Embryonic facial prominence (tissue), 1 donor: ENCODE results near the gene BEST3.
"Not testable (repeated sequence)": the region's sequence is repeated elsewhere in the genome, so short reads cannot be mapped to it uniquely, and the experiment has no call there.

Experiments
- DNase-seq: peaks from one replicate; pipeline ENCODE4 v3.0.0-alpha.2; 2016; ENCODE audit errors: extremely low spot score

Gene BEST3

DNA sequence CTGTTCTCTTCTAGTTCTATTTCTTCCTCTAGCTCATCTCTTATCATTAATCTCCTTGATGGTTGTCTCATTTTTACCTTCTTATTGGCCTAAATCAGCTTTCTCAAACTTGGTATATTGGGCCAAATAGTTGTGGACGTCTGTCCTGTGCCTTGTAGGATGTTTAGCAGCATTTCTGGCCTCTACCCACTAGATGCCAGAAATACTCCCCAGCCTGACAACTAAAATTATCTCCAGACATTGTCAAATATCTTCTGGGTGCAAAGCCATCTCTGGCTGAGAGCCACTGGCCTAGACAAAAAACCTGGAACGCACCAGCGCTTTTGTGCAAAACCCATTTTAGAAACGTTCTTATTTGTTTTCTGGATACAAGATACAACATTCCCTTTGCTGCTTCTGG, 49.6 kb downstream of the BEST3 start:
- no peak for DNase-seq

DNA sequence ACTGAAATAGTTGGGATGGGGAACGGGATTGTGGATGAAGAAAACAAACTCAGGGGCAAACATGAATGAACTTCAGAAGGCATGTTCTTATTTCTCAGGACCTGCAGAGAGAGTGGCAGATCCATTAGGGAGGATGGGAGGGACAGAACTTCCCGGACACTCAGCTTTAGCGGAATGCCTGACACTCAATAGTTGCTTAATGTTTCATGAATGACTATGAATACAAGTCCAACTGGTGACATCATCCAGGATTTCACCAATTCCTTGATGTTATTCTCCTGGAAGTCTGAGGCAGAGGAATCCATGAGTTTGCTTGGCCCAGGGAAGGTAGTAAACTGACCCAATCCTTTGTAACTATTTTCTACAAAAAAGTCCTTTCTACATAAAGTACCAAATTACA, 50.6 kb downstream of the BEST3 start:
- no peak for DNase-seq

DNA sequence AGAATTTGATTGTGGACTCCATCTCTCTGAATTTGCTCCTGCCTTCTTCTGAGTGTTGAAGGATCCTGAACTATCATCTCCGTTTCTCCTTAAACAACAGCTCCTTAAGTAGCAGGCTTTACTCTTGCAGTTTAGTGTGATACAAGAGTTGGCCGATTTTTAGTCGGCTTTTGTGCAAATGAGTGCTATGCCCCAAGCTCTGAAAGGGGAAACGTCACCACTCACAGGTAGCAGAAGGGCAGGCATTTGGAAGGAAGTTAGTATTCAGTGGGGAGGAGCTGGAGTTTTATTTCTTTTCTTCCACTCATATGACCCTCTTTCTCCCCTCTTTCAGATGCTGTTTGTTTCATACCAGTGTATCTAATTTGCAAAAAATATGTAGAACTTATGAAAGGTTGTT, 51.9 kb downstream of the BEST3 start:
- no peak for DNase-seq

DNA sequence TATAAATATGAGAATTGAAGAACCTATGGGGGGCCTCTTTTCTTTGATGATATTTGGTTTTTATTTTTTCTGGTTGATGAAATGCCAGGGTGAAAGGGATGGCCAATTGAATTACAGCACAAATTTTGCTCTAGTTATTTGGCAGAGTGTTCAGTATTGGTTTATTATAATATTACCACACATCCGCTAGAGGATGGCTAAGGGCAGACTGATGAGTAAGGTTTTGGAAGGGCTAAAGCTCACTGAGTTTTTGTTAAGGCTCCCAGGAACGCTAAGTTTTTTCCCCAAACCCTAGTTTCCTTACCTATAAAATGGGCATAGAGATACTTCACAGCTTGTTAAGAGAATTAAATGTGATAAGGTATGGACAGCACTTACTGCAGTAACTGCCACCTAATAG, 54.1 kb downstream of the BEST3 start:
- DNase-seq, result no peak

DNA sequence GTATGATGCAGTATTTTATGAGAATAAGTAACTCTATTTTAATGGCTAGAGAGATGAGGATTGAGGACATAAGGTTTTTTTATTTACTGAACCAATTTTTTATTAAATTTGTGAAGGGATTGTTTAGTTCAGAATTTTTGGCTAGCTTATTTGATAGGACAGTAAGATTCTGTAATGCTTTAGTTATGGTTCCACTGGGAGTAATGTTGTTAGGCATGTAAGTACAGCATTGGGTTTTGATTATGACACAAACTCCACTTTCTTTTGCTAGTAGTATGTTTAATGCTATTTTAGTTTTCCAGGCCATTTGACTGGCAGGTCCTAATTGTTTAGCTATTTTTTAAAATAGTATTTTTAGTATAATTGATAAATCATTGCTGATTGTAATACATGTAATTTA, 54.6 kb downstream of the BEST3 start:
- DNase-seq, result no peak

DNA sequence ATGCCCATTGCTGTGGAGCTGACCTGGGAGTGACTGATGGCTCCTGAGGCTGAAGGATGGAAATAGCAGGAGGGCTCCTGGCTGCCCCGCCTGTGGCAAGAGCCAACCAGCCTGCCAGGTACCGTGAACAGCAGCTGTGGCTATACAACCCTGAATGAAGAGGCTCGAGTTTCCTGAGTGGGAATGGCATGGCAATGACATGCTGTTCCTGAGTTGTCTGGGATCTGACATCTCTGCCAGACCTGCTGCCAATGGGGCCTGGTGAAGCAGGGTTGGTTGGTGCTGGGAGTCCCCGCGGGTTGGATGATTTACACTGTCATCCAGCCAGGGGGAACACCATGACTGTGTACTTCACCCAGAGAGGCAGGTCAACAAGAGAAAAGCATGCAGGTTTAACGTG, 56.6 kb downstream of the BEST3 start:
- no peak for DNase-seq

DNA sequence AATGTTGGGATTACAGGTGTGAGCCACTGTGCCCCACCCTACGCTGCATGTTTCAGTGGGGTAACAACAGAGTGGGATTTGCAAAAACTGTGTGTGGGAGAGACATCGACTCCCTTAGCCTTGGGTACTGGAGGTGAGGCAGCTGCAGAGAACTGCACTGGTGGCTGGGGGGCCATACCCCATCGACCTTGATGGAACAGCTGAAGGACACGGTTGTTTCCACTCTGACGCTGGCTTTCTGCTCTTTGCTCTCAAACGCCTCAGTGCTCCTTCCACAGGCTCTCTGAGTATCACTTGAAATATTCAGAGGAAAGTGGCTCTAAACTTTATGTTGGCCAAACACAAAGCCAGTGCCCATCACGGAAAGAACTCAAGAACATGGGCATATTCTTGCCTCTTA, 57.6 kb downstream of the BEST3 start:
- no peak for DNase-seq

DNA sequence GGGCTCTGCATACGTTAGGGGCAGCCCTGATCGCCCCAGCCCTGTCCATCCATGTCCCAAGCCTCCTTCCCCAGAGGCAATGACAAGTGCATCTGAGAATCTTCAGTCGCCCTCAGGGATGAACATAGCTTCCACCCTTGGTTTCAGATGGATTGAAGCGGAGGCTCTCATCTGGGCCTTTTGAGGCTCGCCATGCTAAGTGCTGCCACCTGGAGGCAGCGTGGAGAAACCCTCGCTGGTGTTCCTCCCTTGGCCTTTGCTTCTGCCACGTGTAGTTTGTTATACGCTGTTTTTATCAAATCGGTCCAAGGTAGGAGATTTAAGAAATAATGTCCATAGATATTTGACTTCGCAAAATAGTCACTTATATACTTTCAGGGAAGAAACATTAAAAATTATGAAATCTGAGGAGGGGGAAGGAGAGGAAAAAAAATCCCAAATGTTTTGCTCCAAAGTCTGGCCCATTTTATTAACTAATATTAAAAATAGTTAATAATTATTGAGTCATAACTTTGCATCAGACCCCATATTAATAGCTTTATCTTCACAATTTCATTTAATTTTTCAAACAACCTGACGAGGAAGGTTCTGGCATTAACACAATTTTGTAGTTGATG, 59.6 kb downstream of the BEST3 start:
- no peak for DNase-seq

DNA sequence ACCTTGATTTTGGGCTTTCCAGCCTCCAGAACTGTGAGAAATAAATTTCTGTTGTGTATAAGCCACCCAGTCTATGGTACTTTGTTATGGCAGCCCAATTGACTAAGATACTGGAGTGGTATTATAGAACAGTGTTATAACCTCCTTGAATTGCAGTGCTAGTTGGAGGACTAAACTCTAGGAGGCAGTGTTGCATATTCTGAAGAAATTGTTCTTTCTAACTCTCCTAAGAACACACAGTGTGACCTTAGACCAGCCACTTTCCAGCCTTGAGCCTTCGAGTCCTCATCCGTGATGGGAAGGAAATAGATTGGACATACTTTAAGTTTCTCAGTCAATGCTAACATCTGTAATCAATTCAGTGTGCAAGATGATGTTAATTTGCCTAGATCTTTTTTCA, 66.0 kb downstream of the BEST3 start:
- DNase-seq, result no peak

DNA sequence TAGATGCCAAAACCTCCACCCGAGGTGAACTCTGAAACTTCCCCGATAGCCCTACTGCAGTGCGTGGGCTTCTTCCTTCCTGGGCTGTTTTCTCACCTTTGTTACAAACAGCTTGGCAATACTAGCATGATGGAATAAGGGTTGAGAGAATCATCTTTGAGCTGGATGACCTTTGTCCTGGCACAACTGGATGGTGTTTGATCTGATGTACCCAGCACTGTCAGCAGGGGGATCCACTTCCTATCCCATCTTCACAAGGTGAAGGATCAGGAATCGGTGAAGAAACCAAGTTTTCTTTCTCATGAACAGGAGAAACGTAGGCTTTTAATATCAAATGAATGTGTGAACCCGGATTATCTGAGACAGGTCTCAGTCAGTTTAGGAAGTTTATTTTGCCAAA, 68.9 kb downstream of the BEST3 start:
- no peak for DNase-seq

DNA sequence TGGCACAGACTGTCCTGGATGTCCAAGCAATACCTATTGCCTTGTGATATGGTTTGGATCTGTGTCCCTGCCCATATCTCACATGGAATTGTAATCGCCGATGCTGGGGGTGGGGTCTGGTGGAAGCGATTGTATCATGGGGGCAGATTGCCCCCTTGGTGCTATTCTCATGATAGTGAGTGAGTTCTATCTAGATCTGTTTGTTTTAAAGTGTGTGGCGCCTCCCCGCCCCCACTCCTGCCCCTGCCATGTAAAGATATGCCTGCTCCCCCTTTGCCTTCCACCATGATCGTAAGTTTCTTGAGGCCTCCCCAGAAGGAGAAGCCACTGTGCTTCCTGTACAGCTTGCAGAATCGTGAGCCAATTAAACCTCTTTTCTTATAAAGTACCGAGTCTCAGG, 71.6 kb downstream of the BEST3 start:
- no peak for DNase-seq

DNA sequence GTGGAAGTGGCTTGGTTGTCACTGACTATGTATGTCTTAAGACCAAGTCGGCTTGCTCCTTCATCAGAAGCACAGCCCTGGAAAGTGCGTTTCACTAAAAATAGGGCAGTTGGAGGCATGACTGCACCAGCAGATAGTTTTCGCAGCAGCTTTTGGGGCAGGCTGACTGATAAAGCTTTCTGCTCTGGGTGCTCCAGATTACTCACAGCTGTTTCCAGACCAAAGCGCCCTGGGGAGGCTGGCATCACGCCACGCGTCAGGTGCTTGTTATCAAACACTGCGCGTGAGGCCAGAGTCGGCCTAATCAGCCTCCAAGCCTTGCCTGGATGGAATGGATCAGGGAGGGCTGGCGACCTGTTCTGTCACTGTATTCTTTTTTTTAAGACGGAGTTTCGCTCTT, 75.1 kb downstream of the BEST3 start:
- DNase-seq, result no peak

DNA sequence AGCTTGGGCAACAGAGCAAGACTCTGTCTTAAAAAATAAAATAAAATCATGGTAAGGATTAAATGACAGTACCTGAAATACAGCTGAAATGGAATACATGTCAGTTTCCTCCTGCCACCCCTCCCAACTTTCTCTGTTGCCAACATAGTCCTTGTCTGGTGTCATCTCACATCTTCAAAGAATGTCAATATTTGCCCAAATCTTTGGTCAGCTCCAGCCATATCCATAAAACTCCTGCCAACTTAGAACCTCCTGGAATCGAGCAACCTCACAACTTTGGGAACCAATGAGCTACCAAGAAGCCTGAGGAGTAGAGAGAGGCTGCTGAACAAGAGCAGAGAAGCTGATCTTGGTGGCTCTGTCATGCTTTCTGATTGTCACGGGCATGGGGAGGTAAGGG, 77.6 kb downstream of the BEST3 start:
- no peak for DNase-seq

DNA sequence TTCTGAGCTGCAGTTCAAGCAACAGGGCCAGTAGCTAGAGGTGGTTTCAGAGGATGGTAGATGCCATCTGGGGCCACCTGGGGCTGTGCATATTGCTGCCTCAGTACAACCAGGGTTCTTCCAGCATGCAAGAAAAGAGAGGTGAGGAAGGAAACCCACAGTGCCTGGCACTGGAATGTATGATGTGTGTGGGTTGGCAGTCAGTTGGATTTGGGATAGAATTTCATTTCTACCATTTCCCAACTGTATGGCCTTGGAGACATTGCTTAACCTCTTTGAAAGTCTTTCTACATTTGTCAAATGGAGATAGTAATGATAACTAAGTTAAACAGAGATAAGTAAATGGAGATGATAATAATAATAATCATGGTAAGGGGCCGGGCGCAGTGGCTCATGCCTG, 78.2 kb downstream of the BEST3 start:
- DNase-seq, result no peak

DNA sequence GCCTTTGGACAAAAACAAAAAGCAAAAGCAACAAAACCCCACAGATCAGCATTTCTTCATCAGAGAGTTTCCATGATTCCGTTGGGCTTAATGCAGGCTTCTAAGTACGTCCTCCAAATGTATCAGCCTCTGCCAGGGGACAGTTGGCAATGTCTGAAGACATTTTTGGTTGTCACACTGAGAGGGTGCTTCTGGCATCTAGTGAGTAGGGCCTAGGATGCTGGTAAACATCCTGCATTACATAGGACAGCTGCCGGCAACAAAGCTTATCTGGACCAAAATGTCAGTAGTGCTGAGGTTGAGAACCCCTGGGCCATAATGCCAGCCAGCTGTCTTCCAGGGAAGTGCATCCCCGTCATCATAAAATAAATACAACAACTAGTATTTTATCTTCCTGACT, 79.0 kb downstream of the BEST3 start:
- DNase-seq, result no peak

DNA sequence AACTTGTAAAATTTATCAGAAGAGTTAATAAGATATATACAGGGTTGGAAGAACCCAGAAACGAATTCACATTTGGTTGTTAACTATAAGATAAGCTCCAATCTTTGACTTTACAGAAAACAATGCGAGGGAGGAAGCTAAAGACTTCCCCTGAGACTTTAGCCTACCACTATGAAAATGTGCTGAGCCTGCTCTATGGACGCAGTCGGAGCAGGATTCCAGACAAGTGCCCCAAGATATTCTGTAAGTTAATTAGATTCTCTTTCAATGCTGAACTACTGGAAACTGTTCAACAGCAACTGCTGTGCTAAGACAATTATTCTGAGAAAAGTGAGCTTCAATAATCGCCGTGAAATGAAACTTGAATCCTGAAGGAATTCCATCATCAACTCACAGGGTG, 80.1 kb downstream of the BEST3 start:
- DNase-seq, result no peak

DNA sequence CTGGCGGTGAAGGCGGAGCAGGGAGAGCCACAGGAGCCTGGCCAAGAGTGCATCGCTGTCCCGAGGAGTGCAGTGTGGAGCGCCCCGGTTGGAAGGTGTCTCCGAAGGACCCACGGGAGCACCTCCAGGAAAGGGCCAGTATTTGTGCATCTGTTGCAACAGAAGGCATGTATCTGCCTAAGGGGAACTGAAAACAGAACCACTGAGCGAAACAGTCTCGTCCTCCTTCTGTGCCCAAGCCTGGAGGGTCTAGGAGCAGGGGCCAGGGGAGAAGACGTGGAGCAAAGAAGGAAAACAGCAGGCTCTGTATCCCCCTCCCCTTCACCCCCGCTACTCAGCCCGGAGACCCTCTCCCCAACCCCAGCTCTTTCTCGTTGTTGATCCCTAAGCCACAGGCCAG, 83.1 kb downstream of the BEST3 start:
- DNase-seq, result no peak

DNA sequence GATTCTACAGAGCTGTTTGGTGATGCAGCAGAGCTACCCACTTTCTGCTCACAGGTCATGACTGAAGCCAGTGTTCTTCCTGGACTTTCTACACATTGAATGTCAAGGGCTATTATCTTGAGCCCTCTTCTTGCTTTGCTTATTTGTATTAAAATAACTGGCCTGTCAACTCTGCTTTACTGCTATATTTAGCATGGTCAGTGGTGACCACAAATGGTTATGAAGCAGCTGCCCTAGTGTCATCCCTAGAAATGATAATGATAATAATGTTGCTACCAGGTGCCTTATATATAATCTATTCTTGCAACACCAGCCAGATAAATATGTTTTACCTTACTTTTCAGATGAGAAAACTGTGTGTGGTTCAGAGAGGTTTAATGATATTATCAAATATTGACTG, 85.8 kb downstream of the BEST3 start:
- DNase-seq, result no peak

DNA sequence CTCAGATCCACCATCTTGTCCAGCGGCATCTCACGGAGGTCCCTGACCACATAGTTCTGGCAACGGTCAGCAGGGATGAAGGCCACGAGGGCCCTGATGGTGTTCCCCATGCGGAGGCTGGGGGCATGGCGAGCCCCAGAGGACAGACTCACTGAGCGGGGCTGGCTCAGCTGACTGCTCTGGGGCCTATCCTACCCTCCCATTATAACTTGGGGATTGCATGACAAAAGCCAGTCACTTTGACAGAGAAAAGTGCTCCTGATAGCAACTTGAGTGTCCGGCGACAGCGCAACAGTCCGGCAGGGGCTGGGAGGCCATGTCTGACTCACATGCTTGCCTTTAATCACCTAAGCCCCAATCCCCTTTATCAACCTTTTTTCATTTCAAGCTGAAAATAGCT, 88.4 kb downstream of the BEST3 start, which contains the start of gene LRRC10:
Gene LRRC10, minus strand, starts transcription at position 179 of the 400 bp plus-strand sequence. Its CDS starts 69 bp downstream, at position 110.
- DNase-seq, result no peak

DNA sequence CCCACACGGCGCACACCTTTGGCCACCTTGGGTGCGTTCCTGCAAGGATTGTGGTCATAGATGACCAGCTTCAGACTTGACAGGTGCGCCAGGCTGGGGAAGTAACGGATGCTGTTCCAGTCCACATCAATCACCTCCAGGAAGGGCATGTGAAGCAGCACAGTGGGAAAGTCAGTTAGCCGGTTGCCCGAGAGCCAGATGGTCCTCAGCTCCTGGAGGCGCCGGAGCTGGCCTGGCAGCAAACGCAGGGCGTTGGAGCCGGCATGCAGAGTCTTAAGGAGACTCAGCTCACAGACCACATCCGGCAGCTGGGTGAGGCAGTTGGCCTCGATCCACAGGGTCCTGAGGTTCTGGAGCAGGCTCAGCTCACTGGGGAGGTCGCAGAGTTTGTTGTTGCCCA, 89.0 kb downstream of the BEST3 start:
- DNase-seq, result no peak

DNA sequence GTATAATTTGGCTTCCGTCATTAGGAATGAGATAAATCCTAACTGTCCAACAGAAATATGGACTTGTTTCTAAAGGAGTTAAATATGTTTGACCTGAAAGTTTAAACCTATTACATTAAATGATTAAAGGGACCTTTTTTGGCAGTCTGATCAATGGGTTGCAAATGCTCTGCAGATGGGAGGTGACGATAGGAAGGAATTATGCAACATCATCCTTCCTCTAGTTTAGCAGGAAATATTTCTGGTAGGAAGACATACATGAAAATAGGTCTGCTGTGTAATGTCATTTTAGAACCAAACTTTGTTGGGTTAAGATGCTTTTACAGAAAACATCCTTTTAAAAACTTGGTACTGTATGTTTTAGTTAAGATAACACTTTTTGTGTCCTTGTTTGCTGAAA, 91.0 kb downstream of the BEST3 start:
- DNase-seq, result no peak

DNA sequence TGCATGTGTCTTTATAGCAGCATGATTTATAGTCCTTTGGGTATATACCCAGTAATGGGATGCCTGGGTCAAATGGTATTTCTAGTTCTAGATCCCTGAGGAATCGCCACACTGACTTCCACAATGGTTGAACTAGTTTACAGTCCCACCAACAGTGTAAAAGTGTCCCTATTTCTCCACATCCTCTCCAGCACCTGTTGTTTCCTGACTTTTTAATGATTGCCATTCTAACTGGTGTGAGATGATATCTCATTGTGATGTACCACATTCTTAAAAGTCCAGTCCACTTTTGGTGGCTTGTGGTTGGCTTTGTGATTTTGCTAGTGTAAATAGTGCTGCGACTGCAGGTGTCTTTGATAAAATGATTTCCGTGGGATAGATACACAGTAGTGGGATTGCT, 94.8 kb downstream of the BEST3 start:
- DNase-seq, result not testable (repeated sequence)
